ENCODE data around the gene MYH15.

- TF ChIP-seq CTCF (IDR thresholded peaks at IDR 0.05) (no peak), POLR2AphosphoS5 (IDR thresholded peaks at IDR 0.05) (no peak), POLR2A (IDR thresholded peaks at IDR 0.05) (no peak)
Observed at GRCh38 chr3:108389372-108389771, 121.0 kb downstream of the MYH15 start.
